Measurements from ENCODE around the gene GRID1. TPM values are rescaled to one million over a fixed set of nuclear protein-coding genes. Genes with fewer than 3 reads are reported as not detected.

The GRID1 gene
- total RNA-seq, 1 donor from 2014 or later = 0.75 TPM

GRCh38 chr10:86333826-86334487 is 32.6 kb downstream of the GRID1 start:
- H3K9me3 Mint-ChIP-seq (ENCODE audit: unreplicated experiment) = peaks cover 4% of the 10 kb centered on the region
- H3K27me3 ChIP-seq (ENCODE audit: insufficient read depth, low read length) = peaks cover 2% of the 10 kb centered on the region
- H3K27ac ChIP-seq (ENCODE audit: low read depth, low read length) = no peak overlapping the region
- H4K20me1 ChIP-seq (ENCODE audit: insufficient read depth, low read length) = no peaks in the 10 kb centered on the region
- FAIRE-seq (no peak), DNase-seq (ENCODE audit: low read depth) (no peak)
- H3K9me3 ChIP-seq (ENCODE audit: insufficient read depth, low read depth, low read length) = peaks cover 3% of the 10 kb centered on the region
- no peak overlapping the region for H3K4me2 ChIP-seq (ENCODE audit: low read length)
- H3K9ac ChIP-seq (ENCODE audit: low read length) = no peak overlapping the region
- no peak overlapping the region for H2AFZ ChIP-seq (ENCODE audit: low read depth, low read length)
- H3K4me3 Mint-ChIP-seq (ENCODE audit: unreplicated experiment) = no peak overlapping the region
- H3K27ac Mint-ChIP-seq (ENCODE audit: unreplicated experiment) = no peak overlapping the region
- no peak for TF ChIP-seq EZH2 (IDR thresholded peaks at IDR 0.05; ENCODE audit: insufficient read depth, low read length)
- TF ChIP-seq CTCF (IDR thresholded peaks at IDR 0.05; ENCODE audit: insufficient read depth, low read depth, low read length) = no peak
- no peak overlapping the region for H3K4me3 ChIP-seq (ENCODE audit: insufficient read depth, low read depth, low read length)
- H3K27me3 Mint-ChIP-seq (ENCODE audit: low read depth, unreplicated experiment) = peaks cover 40% of the 10 kb centered on the region
- H3K4me1 Mint-ChIP-seq (ENCODE audit: low read depth, unreplicated experiment) = no peaks in the 10 kb centered on the region
- H3K36me3 Mint-ChIP-seq (ENCODE audit: low read depth, unreplicated experiment) = no peaks in the 10 kb centered on the region
- no peaks in the 10 kb centered on the region for H3K36me3 ChIP-seq (ENCODE audit: insufficient read depth, low read length)
- H3K79me2 ChIP-seq (ENCODE audit: insufficient read depth, low read length) = no peaks in the 10 kb centered on the region
- no peaks in the 10 kb centered on the region for H3K4me1 ChIP-seq (ENCODE audit: insufficient read depth, low read length)

GRCh38 chr10:86331861-86332260 is 34.7 kb downstream of the GRID1 start:
- H3K9me3 Mint-ChIP-seq (ENCODE audit: unreplicated experiment) = no peaks in the 10 kb centered on the region
- no peaks in the 10 kb centered on the region for H3K79me2 ChIP-seq (ENCODE audit: insufficient read depth, low read length)
- H3K27ac ChIP-seq (ENCODE audit: low read depth, low read length) = no peak overlapping the region
- H3K36me3 Mint-ChIP-seq (ENCODE audit: low read depth, unreplicated experiment) = no peaks in the 10 kb centered on the region
- TF ChIP-seq EZH2 (IDR thresholded peaks at IDR 0.05; ENCODE audit: insufficient read depth, low read length) = no peak
- TF ChIP-seq CTCF (IDR thresholded peaks at IDR 0.05; ENCODE audit: insufficient read depth, low read depth, low read length) = no peak
- no peak for DNase-seq (ENCODE audit: low read depth)
- no peak overlapping the region for H2AFZ ChIP-seq (ENCODE audit: low read depth, low read length)
- H3K4me3 Mint-ChIP-seq (ENCODE audit: unreplicated experiment) = no peak overlapping the region
- H3K4me1 Mint-ChIP-seq (ENCODE audit: low read depth, unreplicated experiment) = no peaks in the 10 kb centered on the region
- H3K27me3 ChIP-seq (ENCODE audit: insufficient read depth, low read length) = peaks cover 2% of the 10 kb centered on the region
- H3K4me2 ChIP-seq (ENCODE audit: low read length) = no peak overlapping the region
- no peak for FAIRE-seq
- H3K9ac ChIP-seq (ENCODE audit: low read length) = no peak overlapping the region
- no peak overlapping the region for H3K27ac Mint-ChIP-seq (ENCODE audit: unreplicated experiment)
- H3K4me1 ChIP-seq (ENCODE audit: insufficient read depth, low read length) = no peaks in the 10 kb centered on the region
- no peaks in the 10 kb centered on the region for H3K9me3 ChIP-seq (ENCODE audit: insufficient read depth, low read depth, low read length)
- no peak overlapping the region for H3K4me3 ChIP-seq (ENCODE audit: insufficient read depth, low read depth, low read length)
- no peaks in the 10 kb centered on the region for H3K36me3 ChIP-seq (ENCODE audit: insufficient read depth, low read length)
- peaks cover 37% of the 10 kb centered on the region for H3K27me3 Mint-ChIP-seq (ENCODE audit: low read depth, unreplicated experiment)
- H4K20me1 ChIP-seq (ENCODE audit: insufficient read depth, low read length) = no peaks in the 10 kb centered on the region
